Right cardiac atrium (tissue), 5 donors: Measurements from ENCODE around the gene NUP107. TPM values are rescaled to one million over a fixed set of nuclear protein-coding genes. Genes with fewer than 3 reads are reported as not detected.
A peak's percentile ranks its signal among the peaks of the same experiment; 100 is the strongest.

Source experiments
- ATAC-seq, 2 donors: fragments of 200-7000 bp; cut with Tn5 transposase; one replicate each; pipeline versions ENCODE4 v1.8.0 to v1.9.1; 2020; ENCODE audit warnings: moderate library complexity in 2 of 2, mild to moderate bottlenecking in 1 of 2
- DNase-seq, 3 donors: peaks; one replicate each; pipeline ENCODE4 v3.0.0-alpha.2; 2020
- H3K27ac ChIP-seq: one replicate; pipeline ENCODE4 v1.5.1; 2013; ENCODE audit warnings: mild to moderate bottlenecking, low read length, control low read depth, moderate library complexity
- H3K27me3 ChIP-seq: one replicate; pipeline ENCODE4 v1.6.1; 2013; ENCODE audit not compliant: control insufficient read depth, insufficient read depth
- H3K4me1 ChIP-seq: one replicate; pipeline ENCODE4 v1.6.1; 2013; ENCODE audit warnings: low read length; ENCODE audit not compliant: control insufficient read depth, insufficient read depth
- H3K4me3 ChIP-seq: one replicate; pipeline ENCODE4 v1.5.1; 2013; ENCODE audit warnings: low read length, control low read depth
- H3K9me3 ChIP-seq: one replicate; pipeline ENCODE4 v1.6.1; 2013; ENCODE audit warnings: low read length; ENCODE audit not compliant: control insufficient read depth
- WGBS: extraction: QIAGEN DNeasy Blood & Tissue Kit; methylation state at CpG from one replicate; pipeline ENCODE4 v1.1.7; 2013; 5-methylcytosine and 5-hydroxymethylcytosine counted together
- intact Hi-C, 4 donors: fragments of 100-400 bp; cut with DNase I; formaldehyde crosslinking; loops; one replicate each; pipeline versions ENCODE4 v1.11.0 to v1.14.0; 2022 to 2023
- polyA plus RNA-seq: library from polyadenylated mRNA; stranded (reverse); fragments of 200-250 nt; gene quantifications from one replicate; pipeline ENCODE4 v1.2.3, GENCODE V29; 2013
- total RNA-seq, 4 donors: library from RNA; stranded (reverse); fragmentation: NEBNext Ultra II Directional; extraction: Animal tissue kit (Norgen Biotek cat#: 25700); gene quantifications; one replicate each; pipeline ENCODE4 v1.2.1, GENCODE V29; 2021
- donor health status: healthy with polysubstance abuse.
- donor health status: DM: no; HTN: yes; CAD: no.
- donor health status: DM: no; HTN: no; CAD: no.
- donor health status: DM: no; HTN: yes; CAD: no; lungs with severe emphysema.
- donor health status: DM: yes; HTN: yes; CAD: no.

The NUP107 gene
- total and polyA plus RNA-seq, 5 donors, result 14.4 to 30.3 (median 24.4) TPM

- 93% methylated on average over 5 of the region's 5 CpGs for WGBS
- no peaks in the 10 kb centered on the region for H3K4me1 ChIP-seq
- no peak for ATAC-seq
These were observed 86.8 kb downstream of the NUP107 start for GRCh38 chr12:68773582-68773981.

GRCh38 chr12:68775121-68775630 lies 88.4 kb downstream of the NUP107 start:
- DNase-seq (no peak), ATAC-seq (no peak)
- H3K4me3 ChIP-seq, result no peak overlapping the region
- WGBS, result 94% methylated on average over 7 of the region's 7 CpGs
- no peaks in the 10 kb centered on the region for H3K4me1 ChIP-seq
- H3K27me3 ChIP-seq, result no peaks in the 10 kb centered on the region
- no peaks in the 10 kb centered on the region for H3K9me3 ChIP-seq
- intact Hi-C loops, result no loop called here
- H3K27ac ChIP-seq, result no peak overlapping the region

More at GRCh38 chr12:68773582-68773981, 86.8 kb downstream of the NUP107 start:
- no peaks in the 10 kb centered on the region for H3K9me3 ChIP-seq
- no peak for DNase-seq
- intact Hi-C loops, result no loop called here
- no peaks in the 10 kb centered on the region for H3K27me3 ChIP-seq
- H3K27ac ChIP-seq, result no peak overlapping the region
- H3K4me3 ChIP-seq, result no peak overlapping the region

GRCh38 chr12:68776976-68777610 lies 90.3 kb downstream of the NUP107 start:
- Histone ChIP-seq H3K9me3 (no peaks in the 10 kb centered on the region), H3K4me3 (no peak overlapping the region), H3K4me1 (no peaks in the 10 kb centered on the region), H3K27me3 (no peaks in the 10 kb centered on the region), H3K27ac (no peak overlapping the region)
- intact Hi-C loops, result no loop called here
- ATAC-seq (no peak), DNase-seq (no peak)
- WGBS, result 66% methylated on average over 5 of the region's 5 CpGs

GRCh38 chr12:68779280-68779679 lies 92.5 kb downstream of the NUP107 start:
- ATAC-seq, result no peak
- DNase-seq, result no peak
- no peaks in the 10 kb centered on the region for H3K9me3 ChIP-seq
- H3K27ac ChIP-seq, result no peak overlapping the region
- intact Hi-C loops, result no loop called here
- H3K4me1 ChIP-seq, result no peaks in the 10 kb centered on the region
- no peak overlapping the region for H3K4me3 ChIP-seq
- no peaks in the 10 kb centered on the region for H3K27me3 ChIP-seq

- intact Hi-C loops, result no loop called here
These were observed 94.0 kb downstream of the NUP107 start for GRCh38 chr12:68780731-68781130.

GRCh38 chr12:68781728-68782127 lies 95.0 kb downstream of the NUP107 start:
- no peak for DNase-seq
- Histone ChIP-seq H3K4me3 (no peak overlapping the region), H3K4me1 (peaks cover 2% of the 10 kb centered on the region), H3K9me3 (no peaks in the 10 kb centered on the region), H3K27me3 (no peaks in the 10 kb centered on the region), H3K27ac (no peak overlapping the region)
- intact Hi-C loops, result no loop called here
- no peak for ATAC-seq
- WGBS, result 89% methylated on average over 6 of the region's 6 CpGs

More at GRCh38 chr12:68780731-68781130, 94.0 kb downstream of the NUP107 start:
- no peak overlapping the region for H3K27ac ChIP-seq
- no peaks in the 10 kb centered on the region for H3K27me3 ChIP-seq
- H3K4me3 ChIP-seq, result no peak overlapping the region
- DNase-seq, result no peak
- WGBS, result 87% methylated on average over 6 of the region's 6 CpGs
- no peaks in the 10 kb centered on the region for H3K4me1 ChIP-seq
- ATAC-seq, result no peak
- no peaks in the 10 kb centered on the region for H3K9me3 ChIP-seq

- intact Hi-C loops, result no loop called here
- Histone ChIP-seq H3K4me3 (no peak overlapping the region), H3K9me3 (no peaks in the 10 kb centered on the region), H3K4me1 (peaks cover 2% of the 10 kb centered on the region), H3K27me3 (no peaks in the 10 kb centered on the region), H3K27ac (no peak overlapping the region)
- ATAC-seq, result peak; percentile 16 to 42
- 76% methylated on average over 8 of the region's 8 CpGs for WGBS
- no peak for DNase-seq
These were observed 97.2 kb downstream of the NUP107 start for GRCh38 chr12:68784015-68784414.

GRCh38 chr12:68785358-68785757 lies 98.6 kb downstream of the NUP107 start:
- H3K27ac ChIP-seq, result no peak overlapping the region
- no peak overlapping the region for H3K4me3 ChIP-seq
- no peaks in the 10 kb centered on the region for H3K27me3 ChIP-seq
- H3K4me1 ChIP-seq, result peaks cover 2% of the 10 kb centered on the region
- no peaks in the 10 kb centered on the region for H3K9me3 ChIP-seq
- ATAC-seq (peak; percentile 16 to 22), DNase-seq (no peak)
- 53% methylated on average over 2 of the region's 2 CpGs for WGBS
- intact Hi-C loops, result no loop called here

- H3K27ac ChIP-seq, result peak overlapping the region; percentile 37
- 91% methylated on average over 5 of the region's 5 CpGs for WGBS
- no peaks in the 10 kb centered on the region for H3K9me3 ChIP-seq
- H3K4me1 ChIP-seq, result peaks cover 2% of the 10 kb centered on the region
- DNase-seq (no peak), ATAC-seq (no peak)
- no peaks in the 10 kb centered on the region for H3K27me3 ChIP-seq
- intact Hi-C loops, result no loop called here
- H3K4me3 ChIP-seq, result no peak overlapping the region
These were observed 99.0 kb downstream of the NUP107 start for GRCh38 chr12:68785823-68786222.

- ATAC-seq (no peak), DNase-seq (no peak)
- 85% methylated on average over 2 of the region's 2 CpGs for WGBS
- H3K9me3 ChIP-seq, result no peaks in the 10 kb centered on the region
- H3K27ac ChIP-seq, result no peak overlapping the region
- H3K27me3 ChIP-seq, result no peaks in the 10 kb centered on the region
- intact Hi-C loops, result no loop called here
- H3K4me3 ChIP-seq, result no peak overlapping the region
- H3K4me1 ChIP-seq, result peaks cover 2% of the 10 kb centered on the region
These were observed 100.2 kb downstream of the NUP107 start for GRCh38 chr12:68786929-68787328.

GRCh38 chr12:68788554-68789143 lies 101.9 kb downstream of the NUP107 start:
- intact Hi-C loops, result no loop called here

More at GRCh38 chr12:68788554-68789143, 101.9 kb downstream of the NUP107 start:
- Histone ChIP-seq H3K27me3 (no peaks in the 10 kb centered on the region), H3K27ac (no peak overlapping the region), H3K9me3 (no peaks in the 10 kb centered on the region), H3K4me1 (peaks cover 2% of the 10 kb centered on the region), H3K4me3 (no peak overlapping the region)
- ATAC-seq, result no peak
- WGBS, result 93% methylated on average over 3 of the region's 3 CpGs
- no peak for DNase-seq
